ENCODE measurements around the gene KCNK15.
"Not testable (repeated sequence)": the region's sequence is repeated elsewhere in the genome, so short reads cannot be mapped to it uniquely, and the experiment has no call there.

- TF ChIP-seq CTCF (conservative IDR thresholded peaks at IDR 0.05; ENCODE audit: low read length); EZH2phosphoT487 (IDR thresholded peaks at IDR 0.05; ENCODE audit: borderline replicate concordance): not testable (repeated sequence)
Measured at GRCh38 chr20:44763798-44764197, 18.1 kb downstream of the KCNK15 start.
